GM12875 (cell line): Measurements from ENCODE around the gene PRSS21.

Source experiments
- H3K4me3 ChIP-seq: one replicate; pipeline ENCODE4 v1.5.1; 2011; ENCODE audit warnings: low read depth, low read length, control low read depth
- TF ChIP-seq, protein P1 (sequence below): IDR thresholded peaks from 2 replicates; pipeline ENCODE4 v1.5.1; 2011; ENCODE audit warnings: low read depth, mild to moderate bottlenecking, control low read depth, inconsistent platforms, low read length, moderate library complexity, borderline replicate concordance; ENCODE audit not compliant: insufficient read depth

PRSS21 gene

DNA sequence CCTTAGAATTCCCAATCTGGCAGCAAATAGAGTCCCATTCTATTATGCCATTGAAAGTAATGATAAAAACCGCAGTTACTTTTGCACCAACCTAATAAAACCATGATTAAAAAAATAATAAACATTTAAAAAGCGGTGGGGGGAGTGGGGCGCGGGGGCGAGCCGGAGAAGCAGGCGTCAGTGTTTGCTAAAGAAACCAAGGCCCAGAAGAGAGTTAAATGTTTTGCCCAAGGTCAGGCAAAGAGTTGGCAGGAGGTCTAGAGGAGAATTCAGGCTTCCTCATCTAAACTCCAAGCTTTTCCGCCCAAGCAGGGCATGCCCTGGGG is 50.6 kb downstream of the PRSS21 start:
- TF ChIP-seq, protein P1, sequence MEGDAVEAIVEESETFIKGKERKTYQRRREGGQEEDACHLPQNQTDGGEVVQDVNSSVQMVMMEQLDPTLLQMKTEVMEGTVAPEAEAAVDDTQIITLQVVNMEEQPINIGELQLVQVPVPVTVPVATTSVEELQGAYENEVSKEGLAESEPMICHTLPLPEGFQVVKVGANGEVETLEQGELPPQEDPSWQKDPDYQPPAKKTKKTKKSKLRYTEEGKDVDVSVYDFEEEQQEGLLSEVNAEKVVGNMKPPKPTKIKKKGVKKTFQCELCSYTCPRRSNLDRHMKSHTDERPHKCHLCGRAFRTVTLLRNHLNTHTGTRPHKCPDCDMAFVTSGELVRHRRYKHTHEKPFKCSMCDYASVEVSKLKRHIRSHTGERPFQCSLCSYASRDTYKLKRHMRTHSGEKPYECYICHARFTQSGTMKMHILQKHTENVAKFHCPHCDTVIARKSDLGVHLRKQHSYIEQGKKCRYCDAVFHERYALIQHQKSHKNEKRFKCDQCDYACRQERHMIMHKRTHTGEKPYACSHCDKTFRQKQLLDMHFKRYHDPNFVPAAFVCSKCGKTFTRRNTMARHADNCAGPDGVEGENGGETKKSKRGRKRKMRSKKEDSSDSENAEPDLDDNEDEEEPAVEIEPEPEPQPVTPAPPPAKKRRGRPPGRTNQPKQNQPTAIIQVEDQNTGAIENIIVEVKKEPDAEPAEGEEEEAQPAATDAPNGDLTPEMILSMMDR, result no peak
- peak overlapping the region; percentile 76 for H3K4me3 ChIP-seq

DNA sequence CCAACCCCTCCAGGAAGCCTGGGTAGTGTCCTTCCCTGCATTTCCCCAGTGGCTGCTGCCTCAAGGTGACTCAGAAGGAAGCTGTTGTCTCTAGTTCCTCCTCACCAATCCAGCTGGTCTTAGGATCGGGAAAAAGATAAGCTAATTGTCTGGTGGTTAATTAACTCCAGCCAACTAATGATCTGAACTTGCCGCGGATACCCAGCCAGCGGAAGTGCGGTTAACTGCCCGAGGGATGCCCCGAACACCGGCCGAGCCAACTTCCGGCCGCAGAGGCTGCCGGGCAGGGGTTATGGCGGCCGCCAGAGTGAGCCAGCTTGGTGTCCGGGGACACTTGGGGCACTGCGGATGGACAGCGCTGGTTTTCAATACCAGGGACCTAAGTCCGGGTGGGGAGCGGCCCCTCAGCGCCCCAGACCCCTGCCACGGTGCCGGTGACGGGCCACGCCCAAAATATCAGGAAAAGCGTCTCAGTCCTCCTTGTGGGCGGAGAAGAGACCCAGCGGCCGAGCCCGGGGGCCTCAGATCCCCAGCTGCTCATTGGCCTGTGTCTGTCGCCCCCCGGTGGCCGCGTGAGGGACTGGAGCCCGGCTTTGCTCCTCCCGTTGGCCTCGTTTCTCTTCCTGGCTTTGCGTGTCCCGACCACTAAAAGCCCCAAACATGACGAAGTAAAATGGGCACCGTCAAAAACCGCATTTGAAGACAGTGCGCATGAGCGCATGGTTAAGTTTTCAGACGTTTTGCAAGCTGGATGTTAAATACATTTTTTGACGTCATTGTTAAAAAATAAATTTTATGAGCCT is 51.2 kb downstream of the PRSS21 start:
- TF ChIP-seq, protein P1, result peak; percentile 96
- H3K4me3 ChIP-seq, result peak overlapping the region; percentile 76
